ENCODE measurements around the gene MANSC4.

DNA sequence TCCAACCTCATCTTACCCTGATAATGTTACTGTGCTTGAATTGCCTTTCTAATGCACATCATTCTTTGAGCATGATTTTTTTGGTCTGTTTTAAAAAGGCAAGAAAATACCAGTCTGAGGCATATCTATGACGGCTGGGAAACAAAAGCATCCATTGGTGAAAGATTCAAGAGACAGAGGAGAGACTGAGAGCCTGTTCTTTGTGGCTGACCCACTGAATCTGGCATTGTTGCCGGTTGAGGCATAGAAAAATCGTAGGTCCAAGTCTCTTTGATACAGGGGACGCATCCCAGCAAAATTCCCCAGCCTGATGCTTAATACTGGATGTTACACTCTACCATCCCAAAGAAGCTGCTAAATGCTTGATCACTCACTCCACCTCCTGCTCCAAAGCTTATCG is 2.9 kb downstream of the MANSC4 start:
- TF ChIP-seq RFXANK (CRISPR knock-in tag; IDR thresholded peaks at IDR 0.05) (no peak), ZNF34 (CRISPR knock-in tag; IDR thresholded peaks at IDR 0.05; ENCODE audit: borderline replicate concordance) (no peak), SP5 (CRISPR knock-in tag; IDR thresholded peaks at IDR 0.05; ENCODE audit: borderline replicate concordance, low read depth) (no peak)
